ENCODE measurements around the gene XRCC3. TPM values are rescaled to one million over a fixed set of nuclear protein-coding genes. Genes with fewer than 3 reads are reported as not detected.

The XRCC3 gene
- total and polyA plus RNA-seq, 12 donors = 1.3 to 10.2 (median 5.0) TPM

DNA sequence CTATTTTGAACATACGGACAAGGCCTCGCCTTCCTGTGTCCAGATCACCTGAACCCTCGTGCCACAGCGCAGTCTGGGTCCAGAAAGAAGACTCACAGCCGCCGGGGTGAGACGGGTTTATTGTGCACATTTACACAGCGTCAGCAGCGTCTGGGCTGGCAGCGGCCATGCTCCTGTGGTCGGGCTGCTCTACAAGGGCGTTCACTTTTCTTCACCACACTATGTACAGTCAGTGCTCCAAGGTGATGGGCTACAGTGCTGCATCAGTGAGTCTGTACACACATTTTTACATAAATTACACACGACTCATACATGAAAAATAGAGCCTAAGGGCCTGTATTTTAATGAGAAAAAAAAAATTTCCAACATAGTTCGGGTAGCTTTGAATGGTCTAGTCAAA is 18.4 kb upstream of the XRCC3 start:
- intact Hi-C loops (cut with DNase I) = no loop called here
- TF ChIP-seq, protein P1, sequence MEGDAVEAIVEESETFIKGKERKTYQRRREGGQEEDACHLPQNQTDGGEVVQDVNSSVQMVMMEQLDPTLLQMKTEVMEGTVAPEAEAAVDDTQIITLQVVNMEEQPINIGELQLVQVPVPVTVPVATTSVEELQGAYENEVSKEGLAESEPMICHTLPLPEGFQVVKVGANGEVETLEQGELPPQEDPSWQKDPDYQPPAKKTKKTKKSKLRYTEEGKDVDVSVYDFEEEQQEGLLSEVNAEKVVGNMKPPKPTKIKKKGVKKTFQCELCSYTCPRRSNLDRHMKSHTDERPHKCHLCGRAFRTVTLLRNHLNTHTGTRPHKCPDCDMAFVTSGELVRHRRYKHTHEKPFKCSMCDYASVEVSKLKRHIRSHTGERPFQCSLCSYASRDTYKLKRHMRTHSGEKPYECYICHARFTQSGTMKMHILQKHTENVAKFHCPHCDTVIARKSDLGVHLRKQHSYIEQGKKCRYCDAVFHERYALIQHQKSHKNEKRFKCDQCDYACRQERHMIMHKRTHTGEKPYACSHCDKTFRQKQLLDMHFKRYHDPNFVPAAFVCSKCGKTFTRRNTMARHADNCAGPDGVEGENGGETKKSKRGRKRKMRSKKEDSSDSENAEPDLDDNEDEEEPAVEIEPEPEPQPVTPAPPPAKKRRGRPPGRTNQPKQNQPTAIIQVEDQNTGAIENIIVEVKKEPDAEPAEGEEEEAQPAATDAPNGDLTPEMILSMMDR (IDR thresholded peaks at IDR 0.05) = no peak
- no peak for TF ChIP-seq POLR2A (IDR thresholded peaks at IDR 0.05)
- H3K4me3 ChIP-seq = no peak overlapping the region
- WGBS, 4 donors = 91 to 94% (median 94%) methylated on average over 14 of the region's 14 CpGs
- no peaks in the 10 kb centered on the region for H3K9me3 ChIP-seq (replicated peaks in 1 of 3)
- no peaks in the 10 kb centered on the region for H3K27me3 ChIP-seq
- no peak for DNase-seq
- H3K27ac ChIP-seq = no peak overlapping the region
- H3K4me1 ChIP-seq (replicated peaks in 1 of 2) = peaks cover 18 to 38% of the 10 kb centered on the region in 2 donors
- peaks cover 0 to 49% of the 10 kb centered on the region in 2 donors for H3K36me3 ChIP-seq (replicated peaks in 1 of 2)

DNA sequence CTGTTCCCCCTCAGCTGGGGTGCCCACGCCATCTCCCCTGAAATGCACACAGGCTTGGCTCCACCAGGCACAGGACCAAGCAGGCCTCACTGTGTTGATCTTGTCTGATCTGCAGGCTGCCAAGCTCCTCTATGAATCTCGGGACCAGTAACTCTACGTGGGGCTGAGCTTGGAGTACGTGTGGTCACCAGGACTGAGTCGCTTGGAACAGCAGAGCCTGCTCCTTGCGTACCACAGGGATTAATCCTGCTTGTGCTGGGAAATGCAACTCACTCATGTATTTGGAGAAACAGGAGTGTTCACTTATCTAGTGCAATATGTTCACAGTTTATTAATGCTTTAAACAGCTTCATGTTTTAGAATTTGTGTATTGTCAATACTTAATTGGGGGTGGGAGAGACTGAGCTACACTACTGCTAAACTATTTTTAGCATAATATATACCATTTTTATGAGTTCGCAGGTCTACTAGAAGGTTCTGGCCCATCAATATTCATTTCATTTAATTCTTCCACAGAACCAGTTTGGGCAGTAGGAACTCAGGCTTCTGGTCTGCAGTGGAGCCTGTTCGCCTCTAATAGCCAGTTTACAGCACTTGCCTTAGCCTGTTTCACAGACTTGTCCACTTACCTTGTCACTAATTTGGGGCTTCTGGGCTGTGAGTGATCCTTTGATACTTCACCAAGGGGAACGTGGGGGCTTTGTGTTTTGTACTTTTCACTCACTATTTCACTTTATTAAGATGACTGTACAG is 17.8 kb upstream of the XRCC3 start:
- H3K36me3 ChIP-seq (replicated peaks in 1 of 2) = peaks cover 0 to 51% of the 10 kb centered on the region in 2 donors
- H3K4me1 ChIP-seq (replicated peaks in 1 of 2) = peaks cover 18 to 38% of the 10 kb centered on the region in 2 donors

DNA sequence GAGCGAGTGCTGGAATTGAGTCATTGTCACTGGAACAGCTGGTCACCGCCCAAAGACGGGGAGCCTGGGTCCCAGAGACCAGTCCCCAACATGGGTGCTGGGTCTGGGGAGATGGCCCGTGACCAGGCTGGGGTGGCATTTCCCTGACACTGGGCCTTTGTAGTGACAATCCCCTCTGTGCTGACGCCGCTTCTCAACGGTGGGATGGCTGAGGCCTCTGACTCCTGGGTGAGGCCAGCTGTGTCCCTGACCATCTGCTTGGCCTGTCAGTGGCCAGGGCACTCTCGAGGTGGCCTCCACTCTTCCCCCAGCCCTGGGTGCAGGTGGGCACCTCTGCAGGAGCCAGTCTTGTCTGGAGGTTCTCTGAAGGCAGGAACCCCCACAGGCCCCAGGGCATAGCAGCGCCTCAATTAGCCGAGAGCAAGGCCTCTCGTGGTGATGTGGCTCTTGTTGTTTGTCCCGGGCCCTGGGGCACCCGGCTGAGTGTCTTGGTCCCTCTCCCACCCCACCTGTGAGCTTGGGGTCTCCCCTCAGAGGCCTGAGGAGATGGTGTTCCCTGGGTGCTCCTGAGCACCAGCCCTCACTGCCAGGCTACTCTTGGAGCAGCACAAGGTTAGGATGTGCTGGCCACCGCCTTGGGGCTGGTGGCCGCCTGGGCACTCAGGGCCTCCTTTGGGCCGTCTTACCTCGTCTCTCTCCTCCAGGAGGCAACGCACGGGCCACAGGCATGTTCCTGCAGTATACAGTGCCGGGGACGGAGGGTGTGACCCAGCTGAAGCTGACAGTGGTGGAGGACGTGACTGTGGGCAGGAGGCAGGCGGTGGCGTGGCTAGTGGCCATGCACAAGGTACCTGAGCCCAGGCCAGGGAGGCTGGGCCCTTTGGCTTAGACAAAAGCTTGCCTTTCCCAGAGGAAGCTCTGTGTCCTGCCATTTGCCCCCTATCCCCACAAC is 16.9 kb upstream of the XRCC3 start:
- no peak overlapping the region for H3K27ac ChIP-seq
- TF ChIP-seq, protein P1 (IDR thresholded peaks at IDR 0.05) = no peak
- no peak for TF ChIP-seq POLR2A (IDR thresholded peaks at IDR 0.05)
- H3K36me3 ChIP-seq (replicated peaks in 1 of 2) = peaks cover 0 to 56% of the 10 kb centered on the region in 2 donors
- DNase-seq = peak in 2 of 7 donors; percentile 22 to 51
- H3K9me3 ChIP-seq (replicated peaks in 1 of 3) = no peaks in the 10 kb centered on the region
- intact Hi-C loops (cut with DNase I) = no loop called here
- no peak overlapping the region for H3K4me3 ChIP-seq
- no peaks in the 10 kb centered on the region for H3K27me3 ChIP-seq
- WGBS, 4 donors = 91 to 96% (median 95%) methylated on average over 10 to 24 of the region's 24 CpGs
- H3K4me1 ChIP-seq (replicated peaks in 1 of 2) = peaks cover 12 to 33% of the 10 kb centered on the region in 2 donors

More for the DNA sequence above, 17.8 kb upstream of the XRCC3 start:
- TF ChIP-seq, protein P1 (IDR thresholded peaks at IDR 0.05) = no peak
- TF ChIP-seq POLR2A (IDR thresholded peaks at IDR 0.05) = no peak
- Histone ChIP-seq H3K27ac (no peak overlapping the region), H3K9me3 (replicated peaks in 1 of 3) (no peaks in the 10 kb centered on the region), H3K27me3 (no peaks in the 10 kb centered on the region), H3K4me3 (no peak overlapping the region)
- intact Hi-C loops (cut with DNase I) = no loop called here
- WGBS, 4 donors = 90 to 94% (median 93%) methylated on average over 6 to 9 of the region's 9 CpGs
- DNase-seq = no peak

DNA sequence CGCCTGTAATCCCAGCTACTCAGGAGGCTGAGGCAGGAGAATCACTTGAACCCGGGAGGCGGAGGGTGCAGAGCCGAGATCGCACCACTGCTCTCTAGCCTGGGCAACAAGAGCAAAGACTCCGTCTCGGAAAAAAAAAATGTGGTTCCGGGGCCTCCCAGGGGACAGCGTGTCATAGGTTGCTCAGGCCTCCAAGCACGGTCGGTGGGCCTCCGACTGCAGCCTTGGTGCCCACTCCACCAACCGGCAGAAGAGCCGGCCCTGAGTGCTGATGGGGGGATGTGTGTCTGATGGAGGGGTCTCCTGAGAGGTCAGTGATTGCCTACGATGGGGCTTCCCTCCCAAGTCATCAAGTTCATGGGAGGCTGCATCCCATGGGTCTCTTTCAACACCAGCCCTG is 16.2 kb upstream of the XRCC3 start:
- H3K27me3 ChIP-seq = no peaks in the 10 kb centered on the region
- intact Hi-C loops (cut with DNase I) = no loop called here
- DNase-seq = no peak
- no peak for TF ChIP-seq POLR2A (IDR thresholded peaks at IDR 0.05)
- 91 to 93% (median 93%) methylated on average over 14 to 15 of the region's 15 CpGs for WGBS, 4 donors
- no peak overlapping the region for H3K4me3 ChIP-seq
- no peaks in the 10 kb centered on the region for H3K9me3 ChIP-seq (replicated peaks in 1 of 3)
- peaks cover 6 to 26% of the 10 kb centered on the region in 2 donors for H3K4me1 ChIP-seq (replicated peaks in 1 of 2)
- no peak overlapping the region for H3K27ac ChIP-seq
- peaks cover 0 to 56% of the 10 kb centered on the region in 2 donors for H3K36me3 ChIP-seq (replicated peaks in 1 of 2)
